GM12864 (cell line): Measurements from ENCODE around the gene SMG6.

Experiments
- DNase-seq: peaks from one replicate; pipeline ENCODE4 v3.0.0-alpha.2; 2011; ENCODE audit warnings: low read depth
- H3K4me3 ChIP-seq: 2 replicates; pipeline ENCODE4 v1.5.1; 2011; ENCODE audit warnings: mild to moderate bottlenecking, low read depth, low read length, control low read depth
- TF ChIP-seq, protein P1 (sequence below): IDR thresholded peaks from 2 replicates; pipeline ENCODE4 v1.5.1; 2011; ENCODE audit warnings: low read depth, mild to moderate bottlenecking, moderate library complexity, low read length, control low read depth, inconsistent platforms; ENCODE audit errors: missing control alignments

Gene SMG6

GRCh38 chr17:2194889-2195335, 108.7 kb downstream of the SMG6 start:
- no peak overlapping the region for H3K4me3 ChIP-seq
- TF ChIP-seq, protein P1, sequence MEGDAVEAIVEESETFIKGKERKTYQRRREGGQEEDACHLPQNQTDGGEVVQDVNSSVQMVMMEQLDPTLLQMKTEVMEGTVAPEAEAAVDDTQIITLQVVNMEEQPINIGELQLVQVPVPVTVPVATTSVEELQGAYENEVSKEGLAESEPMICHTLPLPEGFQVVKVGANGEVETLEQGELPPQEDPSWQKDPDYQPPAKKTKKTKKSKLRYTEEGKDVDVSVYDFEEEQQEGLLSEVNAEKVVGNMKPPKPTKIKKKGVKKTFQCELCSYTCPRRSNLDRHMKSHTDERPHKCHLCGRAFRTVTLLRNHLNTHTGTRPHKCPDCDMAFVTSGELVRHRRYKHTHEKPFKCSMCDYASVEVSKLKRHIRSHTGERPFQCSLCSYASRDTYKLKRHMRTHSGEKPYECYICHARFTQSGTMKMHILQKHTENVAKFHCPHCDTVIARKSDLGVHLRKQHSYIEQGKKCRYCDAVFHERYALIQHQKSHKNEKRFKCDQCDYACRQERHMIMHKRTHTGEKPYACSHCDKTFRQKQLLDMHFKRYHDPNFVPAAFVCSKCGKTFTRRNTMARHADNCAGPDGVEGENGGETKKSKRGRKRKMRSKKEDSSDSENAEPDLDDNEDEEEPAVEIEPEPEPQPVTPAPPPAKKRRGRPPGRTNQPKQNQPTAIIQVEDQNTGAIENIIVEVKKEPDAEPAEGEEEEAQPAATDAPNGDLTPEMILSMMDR: no peak
- no peak for DNase-seq

GRCh38 chr17:2192367-2193057, 111.1 kb downstream of the SMG6 start:
- DNase-seq: peak; percentile 31
- no peak overlapping the region for H3K4me3 ChIP-seq
- TF ChIP-seq, protein P1: no peak

DNA sequence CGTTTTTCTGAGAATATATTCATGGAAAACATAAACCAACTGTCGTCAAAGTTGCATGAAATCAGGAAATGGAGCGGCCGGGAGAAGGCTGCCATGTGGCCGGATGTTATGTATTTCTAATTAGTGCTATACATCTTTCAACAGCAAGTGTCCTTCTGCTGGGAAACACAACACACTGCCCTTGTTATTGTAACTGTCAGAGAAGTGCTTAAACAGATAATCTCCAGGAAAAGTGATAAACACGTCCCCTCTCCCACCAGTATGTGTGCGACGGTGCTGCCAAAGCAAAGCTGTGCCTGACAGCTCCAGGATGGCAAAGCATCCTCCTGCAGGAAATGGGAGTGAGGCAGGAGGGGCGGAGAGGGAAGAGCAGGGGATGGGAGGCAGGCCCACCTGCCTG, 111.8 kb downstream of the SMG6 start:
- TF ChIP-seq, protein P1: no peak
- no peak for DNase-seq

GRCh38 chr17:2191227-2191626, 112.4 kb downstream of the SMG6 start:
- H3K4me3 ChIP-seq: no peak overlapping the region
- no peak for DNase-seq
- TF ChIP-seq, protein P1: no peak

More for the DNA sequence above, 111.8 kb downstream of the SMG6 start:
- no peak overlapping the region for H3K4me3 ChIP-seq

DNA sequence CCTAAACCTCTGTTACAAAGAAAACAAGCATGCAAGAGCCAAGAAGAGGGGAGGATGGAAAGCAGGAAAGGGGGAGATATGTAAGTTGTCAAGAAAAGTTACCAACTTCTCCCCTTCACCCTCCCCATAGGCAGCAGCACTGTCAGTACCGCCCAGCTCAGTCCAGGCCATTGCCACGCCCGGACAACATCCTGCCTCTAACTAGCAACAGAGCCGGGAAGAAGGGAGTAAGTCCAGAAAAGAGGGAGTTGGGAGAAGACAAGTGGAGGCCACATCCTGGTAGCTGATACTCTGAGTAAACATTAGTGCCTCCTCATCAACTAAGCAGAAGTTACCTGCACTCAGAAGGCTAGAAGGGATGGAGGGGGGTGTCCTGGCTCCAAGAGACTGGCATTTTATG, 113.6 kb downstream of the SMG6 start:
- no peak overlapping the region for H3K4me3 ChIP-seq
- DNase-seq: no peak
- TF ChIP-seq, protein P1: no peak

GRCh38 chr17:2188971-2189630, 114.5 kb downstream of the SMG6 start:
- DNase-seq: no peak
- TF ChIP-seq, protein P1: no peak
- H3K4me3 ChIP-seq: no peak overlapping the region
